ENCODE results near the gene SUSD4.

DNA sequence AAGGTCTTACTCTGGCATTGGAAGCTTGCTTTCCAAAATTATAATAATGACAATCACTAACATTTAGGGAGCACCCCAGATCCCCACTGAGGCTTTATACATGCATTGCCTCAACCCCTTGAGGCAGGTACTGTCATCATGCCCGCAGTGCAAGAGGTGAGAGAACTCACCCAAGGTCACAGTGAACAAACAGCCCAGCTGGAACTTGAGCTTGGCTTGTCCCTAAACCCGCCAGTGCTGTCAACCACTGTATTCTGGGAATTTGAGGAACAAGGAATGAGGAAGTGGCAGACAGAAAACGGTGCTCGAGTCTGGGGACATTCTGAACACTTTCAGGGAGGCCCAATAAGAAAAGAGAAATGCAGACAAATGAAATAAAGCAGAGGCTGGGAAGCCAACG lies 186.3 kb downstream of the SUSD4 start:
- TF ChIP-seq CTCF (conservative IDR thresholded peaks at IDR 0.05 in 1 of 2, IDR thresholded peaks at IDR 0.05 in 1 of 2; ENCODE audit: extremely low read depth in 1 of 2, insufficient read depth in 1 of 2, low read depth in 1 of 2, low read length in 2 of 2) = no peak
- no peak for TF ChIP-seq EZH2 (IDR thresholded peaks at IDR 0.05; ENCODE audit: borderline replicate concordance, low read length)
